SK-N-SH treated with all-trans-retinoic acid at 6 μM for 48 hours (cell line): Measurements from ENCODE around the gene ADAM22.
A peak's percentile ranks its signal among the peaks of the same experiment; 100 is the strongest.

Experiments
- ISL1 ChIP-seq: fragments of 250-450 bp; sonication (Bioruptor Pico); IDR thresholded peaks from 2 replicates; pipeline ENCODE4 v2.1.2; 2022; ENCODE audit warnings: mild to moderate bottlenecking, moderate library complexity
- PPARA ChIP-seq: fragments of 250-450 bp; sonication (Bioruptor Pico); IDR thresholded peaks from 2 replicates; pipeline ENCODE4 v1.5.0; 2020; ENCODE audit warnings: mild to moderate bottlenecking, borderline replicate concordance
- RARB ChIP-seq: fragments of 250-450 bp; sonication (Bioruptor Pico); IDR thresholded peaks from 2 replicates; pipeline ENCODE4 v1.8.0; 2021; ENCODE audit warnings: mild to moderate bottlenecking, moderate library complexity
- ZC3H10 ChIP-seq: fragments of 250-450 bp; sonication (Bioruptor Pico); IDR thresholded peaks from 2 replicates; pipeline ENCODE4 v1.5.1; 2021; ENCODE audit warnings: mild to moderate bottlenecking, moderate library complexity
- ZFP3 ChIP-seq: fragments of 250-450 bp; sonication (Bioruptor Pico); IDR thresholded peaks from 2 replicates; pipeline ENCODE4 v1.5.0; 2020; ENCODE audit warnings: mild to moderate bottlenecking, moderate library complexity
- ZNF565 ChIP-seq: fragments of 450-650 bp; formaldehyde crosslinking; conservative IDR thresholded peaks from 2 replicates; pipeline ENCODE4 v1.5.0; 2020; ENCODE audit warnings: low read depth, mild to moderate bottlenecking, moderate library complexity
- ZNF70 ChIP-seq: fragments of 450-650 bp; formaldehyde crosslinking; IDR thresholded peaks from 2 replicates; pipeline ENCODE4 v1.5.0; 2020; ENCODE audit warnings: mild to moderate bottlenecking, moderate library complexity
- ZNF8 ChIP-seq: fragments of 450-650 bp; formaldehyde crosslinking; IDR thresholded peaks from 2 replicates; pipeline ENCODE4 v1.5.0; 2020; ENCODE audit warnings: mild to moderate bottlenecking, moderate library complexity
- TF ChIP-seq, protein P1 (sequence below): fragments of 250-450 bp; sonication (Bioruptor Pico); IDR thresholded peaks from 2 replicates; pipeline ENCODE4 v1.8.0; 2021; ENCODE audit warnings: low read depth, mild to moderate bottlenecking, moderate library complexity, borderline replicate concordance
- TF ChIP-seq, protein P2 (sequence below): fragments of 250-450 bp; sonication (Bioruptor Pico); IDR thresholded peaks from 2 replicates; pipeline ENCODE4 v1.8.0; 2020; ENCODE audit warnings: mild to moderate bottlenecking, moderate library complexity, borderline replicate concordance
- TF ChIP-seq, protein P3 (sequence below): fragments of 250-450 bp; sonication (Bioruptor Pico); IDR thresholded peaks from 2 replicates; pipeline ENCODE4 v1.5.1; 2021; ENCODE audit warnings: mild to moderate bottlenecking, moderate library complexity

DNA sequence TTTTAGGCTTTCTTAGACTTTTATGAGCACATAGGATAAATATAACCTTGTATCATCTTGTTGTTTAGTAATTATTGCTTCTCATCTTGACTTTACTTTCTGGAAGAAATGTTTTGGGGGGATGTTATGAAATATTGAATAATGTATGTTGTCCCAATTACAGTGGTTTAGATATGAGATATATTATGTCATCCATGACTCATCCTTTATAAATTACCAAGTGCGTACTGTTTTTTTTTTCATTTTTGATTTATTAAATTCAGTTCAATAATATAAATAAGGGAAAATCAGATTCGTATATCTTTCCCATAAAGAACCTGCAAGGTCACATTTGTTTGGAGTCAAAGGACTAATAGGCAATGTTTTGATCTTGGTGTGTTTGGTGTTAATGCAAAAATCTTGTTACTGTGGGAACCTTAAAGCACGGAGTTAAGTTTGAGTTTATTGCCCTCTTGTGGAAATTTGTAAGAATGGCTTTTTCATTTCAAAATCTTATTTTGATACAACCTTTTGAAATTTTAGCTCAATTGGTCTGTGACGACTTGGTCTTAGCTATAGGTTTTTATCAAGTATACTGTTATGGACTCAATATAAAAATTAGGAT, 177.2 kb downstream of the ADAM22 start:
- TF ChIP-seq ZNF70 (CRISPR knock-in tag), result no peak
- no peak for TF ChIP-seq ZC3H10
- TF ChIP-seq, protein P1, sequence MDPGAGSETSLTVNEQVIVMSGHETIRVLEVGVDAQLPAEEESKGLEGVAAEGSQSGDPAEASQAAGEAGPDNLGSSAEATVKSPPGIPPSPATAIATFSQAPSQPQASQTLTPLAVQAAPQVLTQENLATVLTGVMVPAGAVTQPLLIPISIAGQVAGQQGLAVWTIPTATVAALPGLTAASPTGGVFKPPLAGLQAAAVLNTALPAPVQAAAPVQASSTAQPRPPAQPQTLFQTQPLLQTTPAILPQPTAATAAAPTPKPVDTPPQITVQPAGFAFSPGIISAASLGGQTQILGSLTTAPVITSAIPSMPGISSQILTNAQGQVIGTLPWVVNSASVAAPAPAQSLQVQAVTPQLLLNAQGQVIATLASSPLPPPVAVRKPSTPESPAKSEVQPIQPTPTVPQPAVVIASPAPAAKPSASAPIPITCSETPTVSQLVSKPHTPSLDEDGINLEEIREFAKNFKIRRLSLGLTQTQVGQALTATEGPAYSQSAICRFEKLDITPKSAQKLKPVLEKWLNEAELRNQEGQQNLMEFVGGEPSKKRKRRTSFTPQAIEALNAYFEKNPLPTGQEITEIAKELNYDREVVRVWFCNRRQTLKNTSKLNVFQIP, result no peak
- no peak for TF ChIP-seq ZFP3
- no peak for TF ChIP-seq ZNF8 (CRISPR knock-in tag)
- TF ChIP-seq, protein P2, sequence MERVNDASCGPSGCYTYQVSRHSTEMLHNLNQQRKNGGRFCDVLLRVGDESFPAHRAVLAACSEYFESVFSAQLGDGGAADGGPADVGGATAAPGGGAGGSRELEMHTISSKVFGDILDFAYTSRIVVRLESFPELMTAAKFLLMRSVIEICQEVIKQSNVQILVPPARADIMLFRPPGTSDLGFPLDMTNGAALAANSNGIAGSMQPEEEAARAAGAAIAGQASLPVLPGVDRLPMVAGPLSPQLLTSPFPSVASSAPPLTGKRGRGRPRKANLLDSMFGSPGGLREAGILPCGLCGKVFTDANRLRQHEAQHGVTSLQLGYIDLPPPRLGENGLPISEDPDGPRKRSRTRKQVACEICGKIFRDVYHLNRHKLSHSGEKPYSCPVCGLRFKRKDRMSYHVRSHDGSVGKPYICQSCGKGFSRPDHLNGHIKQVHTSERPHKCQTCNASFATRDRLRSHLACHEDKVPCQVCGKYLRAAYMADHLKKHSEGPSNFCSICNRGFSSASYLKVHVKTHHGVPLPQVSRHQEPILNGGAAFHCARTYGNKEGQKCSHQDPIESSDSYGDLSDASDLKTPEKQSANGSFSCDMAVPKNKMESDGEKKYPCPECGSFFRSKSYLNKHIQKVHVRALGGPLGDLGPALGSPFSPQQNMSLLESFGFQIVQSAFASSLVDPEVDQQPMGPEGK (CRISPR knock-in tag), result no peak
- TF ChIP-seq ZNF565 (CRISPR knock-in tag), result no peak
- TF ChIP-seq ISL1, result peak; percentile 74
- TF ChIP-seq PPARA (CRISPR knock-in tag), result no peak
- TF ChIP-seq RARB (CRISPR knock-in tag), result no peak
- TF ChIP-seq, protein P3, sequence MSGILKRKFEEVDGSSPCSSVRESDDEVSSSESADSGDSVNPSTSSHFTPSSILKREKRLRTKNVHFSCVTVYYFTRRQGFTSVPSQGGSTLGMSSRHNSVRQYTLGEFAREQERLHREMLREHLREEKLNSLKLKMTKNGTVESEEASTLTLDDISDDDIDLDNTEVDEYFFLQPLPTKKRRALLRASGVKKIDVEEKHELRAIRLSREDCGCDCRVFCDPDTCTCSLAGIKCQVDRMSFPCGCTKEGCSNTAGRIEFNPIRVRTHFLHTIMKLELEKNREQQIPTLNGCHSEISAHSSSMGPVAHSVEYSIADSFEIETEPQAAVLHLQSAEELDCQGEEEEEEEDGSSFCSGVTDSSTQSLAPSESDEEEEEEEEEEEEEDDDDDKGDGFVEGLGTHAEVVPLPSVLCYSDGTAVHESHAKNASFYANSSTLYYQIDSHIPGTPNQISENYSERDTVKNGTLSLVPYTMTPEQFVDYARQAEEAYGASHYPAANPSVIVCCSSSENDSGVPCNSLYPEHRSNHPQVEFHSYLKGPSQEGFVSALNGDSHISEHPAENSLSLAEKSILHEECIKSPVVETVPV (CRISPR knock-in tag), result no peak
